A549 (cell line): ENCODE results near the gene RNASEH1. TPM values are rescaled to one million over a fixed set of nuclear protein-coding genes. Genes with fewer than 3 reads are reported as not detected.
A peak's percentile ranks its signal among the peaks of the same experiment; 100 is the strongest.

Experiments
- ATAC-seq, 2 experiments: fragments of 200-7000 bp in 1 of 2; fragments of >200 bp in 1 of 2; cut with Nextera tagmentation in 1 of 2; cut with Tn5 transposase in 1 of 2; 3 replicates each; pipeline versions ENCODE4 v1.8.0 to v1.9.1; 2018 to 2020; ENCODE audit warnings: mild to moderate bottlenecking in 1 of 2, moderate library complexity in 1 of 2
- CTCF ChIA-PET: fragments of 300-600 bp; sonication (Branson Sonifier 250); formaldehyde crosslinking; extraction: SDS; loops from one replicate; lab custom pipeline; 2021; ENCODE audit warnings: antibody characterized with exemption, inconsistent platforms; lab: Yijun Ruan, JAX
- POLR2A ChIA-PET: fragments of 350-600 bp; formaldehyde crosslinking; extraction: SDS; loops from one replicate; lab custom pipeline; 2021; ENCODE audit warnings: antibody characterized with exemption, inconsistent platforms; lab: Yijun Ruan, JAX
- DNase-seq, 2 experiments: peaks; one replicate each; pipeline versions ENCODE4 v3.0.0 to v3.0.0-alpha.2; 2011 to 2016; ENCODE audit warnings: low read depth in 1 of 2, low spot score in 1 of 2
- FAIRE-seq: peaks from 2 replicates; lab custom pipeline; 2011; peaks lifted over from hg19 to GRCh38; lab: Jason Lieb, UNC
- H3K27ac ChIP-seq, 2 experiments: fragments of >200 bp; sonication (Bioruptor Twin); formaldehyde crosslinking; 3 replicates each; pipeline ENCODE4 v1.5.1; 2016 to 2017
- H3K4me1 ChIP-seq: fragments of >200 bp; sonication (Bioruptor Twin); formaldehyde crosslinking; 3 replicates; pipeline ENCODE4 v1.6.1; 2016
- H3K4me2 ChIP-seq: fragments of >200 bp; sonication (Bioruptor Twin); formaldehyde crosslinking; 3 replicates; pipeline ENCODE4 v1.6.1; 2016
- H3K4me3 ChIP-seq: fragments of >200 bp; sonication (Bioruptor Twin); formaldehyde crosslinking; 3 replicates; pipeline ENCODE4 v1.5.1; 2016
- H3K9me3 ChIP-seq: fragments of >200 bp; sonication (Bioruptor Twin); formaldehyde crosslinking; 3 replicates; pipeline ENCODE4 v1.6.1; 2016
- ATOH8 ChIP-seq: fragments of 250-450 bp; sonication (Bioruptor Pico); IDR thresholded peaks from 2 replicates; pipeline ENCODE4 v1.5.0; 2020; ENCODE audit warnings: low read depth, mild to moderate bottlenecking, moderate library complexity
- BHLHE40 ChIP-seq: IDR thresholded peaks from 2 replicates; pipeline ENCODE4 v1.6.1; 2012; ENCODE audit warnings: low read depth, low read length, inconsistent platforms
- CBX2 ChIP-seq: fragments of 200-600 bp; sonication (generic); IDR thresholded peaks from 2 replicates; pipeline ENCODE4 v1.6.1; 2016; ENCODE audit warnings: low read depth, mild to moderate bottlenecking, borderline replicate concordance
- ELK1 ChIP-seq: fragments of 150-350 bp; IDR thresholded peaks from 2 replicates; pipeline ENCODE4 v1.6.1; 2014; ENCODE audit warnings: low read depth, mild to moderate bottlenecking, low read length
- ESRRA ChIP-seq: fragments of 150-350 bp; IDR thresholded peaks from 2 replicates; pipeline ENCODE4 v1.6.1; 2014; ENCODE audit warnings: mild to moderate bottlenecking, low read length, borderline replicate concordance
- FOSB ChIP-seq: fragments of 250-450 bp; sonication (Bioruptor Pico); IDR thresholded peaks from 2 replicates; pipeline ENCODE4 v1.5.0; 2020; ENCODE audit warnings: mild to moderate bottlenecking, moderate library complexity
- GATA3 ChIP-seq: IDR thresholded peaks from 2 replicates; pipeline ENCODE4 v1.6.1; 2012; ENCODE audit warnings: borderline replicate concordance
- HDAC2 ChIP-seq: fragments of 200-600 bp; sonication (generic); IDR thresholded peaks from 2 replicates; pipeline ENCODE4 v1.6.1; 2016
- HES2 ChIP-seq: fragments of >200 bp; sonication (Bioruptor Twin); formaldehyde crosslinking; IDR thresholded peaks from 2 replicates; pipeline ENCODE4 v1.6.1; 2016
- HEYL ChIP-seq: fragments of 250-450 bp; sonication (Bioruptor Pico); IDR thresholded peaks from 2 replicates; pipeline ENCODE4 v1.8.0; 2021; ENCODE audit warnings: mild to moderate bottlenecking, moderate library complexity
- HMGXB4 ChIP-seq: fragments of 250-450 bp; sonication (Bioruptor Pico); IDR thresholded peaks from 2 replicates; pipeline ENCODE4 v1.5.0; 2021; ENCODE audit warnings: mild to moderate bottlenecking, moderate library complexity, borderline replicate concordance
- HOXA7 ChIP-seq: fragments of 250-450 bp; sonication (Bioruptor Pico); IDR thresholded peaks from 2 replicates; pipeline ENCODE4 v1.5.0; 2020; ENCODE audit warnings: mild to moderate bottlenecking, moderate library complexity
- HOXB13 ChIP-seq: fragments of 250-450 bp; sonication (Bioruptor Pico); IDR thresholded peaks from 2 replicates; pipeline ENCODE4 v1.5.0; 2020; ENCODE audit warnings: low read depth, mild to moderate bottlenecking, moderate library complexity
- HOXB5 ChIP-seq: fragments of 250-450 bp; sonication (Bioruptor Pico); IDR thresholded peaks from 2 replicates; pipeline ENCODE4 v1.5.0; 2020; ENCODE audit warnings: mild to moderate bottlenecking, moderate library complexity
- JUN ChIP-seq, 2 experiments: fragments of >200 bp; sonication (Bioruptor Twin); formaldehyde crosslinking; IDR thresholded peaks; 2 replicates in 1 of 2; 3 replicates in 1 of 2; pipeline ENCODE4 v1.6.1; 2016 to 2017
- KDM1A ChIP-seq: fragments of 200-600 bp; sonication (generic); IDR thresholded peaks from 2 replicates; pipeline ENCODE4 v1.6.1; 2016; ENCODE audit warnings: low read depth, mild to moderate bottlenecking
- KDM5A ChIP-seq: fragments of 200-600 bp; sonication (generic); IDR thresholded peaks from 2 replicates; pipeline ENCODE4 v1.6.1; 2016; ENCODE audit warnings: antibody characterized with exemption, mild to moderate bottlenecking
- MYC ChIP-seq: IDR thresholded peaks from 2 replicates; pipeline ENCODE4 v1.6.1; 2012; ENCODE audit warnings: mild to moderate bottlenecking, inconsistent platforms, low read length, improper control_type of control experiment, borderline replicate concordance
- NPAS2 ChIP-seq: fragments of 250-450 bp; sonication (Bioruptor Pico); IDR thresholded peaks from 2 replicates; pipeline ENCODE4 v1.8.0; 2022; ENCODE audit warnings: mild to moderate bottlenecking, moderate library complexity, borderline replicate concordance
- PHF8 ChIP-seq: fragments of 200-600 bp; sonication (generic); IDR thresholded peaks from 2 replicates; pipeline ENCODE4 v1.6.1; 2016; ENCODE audit warnings: low read depth, mild to moderate bottlenecking, antibody characterized with exemption, moderate library complexity, borderline replicate concordance
- POLR2A ChIP-seq: IDR thresholded peaks from 2 replicates; pipeline ENCODE4 v1.6.1; 2012; ENCODE audit warnings: mild to moderate bottlenecking, low read length
- RCOR1 ChIP-seq: fragments of 150-350 bp; IDR thresholded peaks from 2 replicates; pipeline ENCODE4 v1.6.1; 2014; ENCODE audit warnings: antibody characterized with exemption, low read length, low read depth
- REST ChIP-seq: fragments of 200-600 bp; sonication (generic); IDR thresholded peaks from 2 replicates; pipeline ENCODE4 v1.6.1; 2016; ENCODE audit warnings: antibody characterized with exemption, mild to moderate bottlenecking, moderate library complexity
- RNF2 ChIP-seq: fragments of 200-600 bp; sonication (generic); IDR thresholded peaks from 2 replicates; pipeline ENCODE4 v1.6.1; 2016; ENCODE audit warnings: low read depth, mild to moderate bottlenecking, antibody characterized with exemption, moderate library complexity, borderline replicate concordance
- SREBF2 ChIP-seq: fragments of 450-650 bp; IDR thresholded peaks from 2 replicates; pipeline ENCODE4 v1.6.1; 2014; ENCODE audit warnings: mild to moderate bottlenecking, moderate library complexity
- TP53 ChIP-seq: fragments of 250-450 bp; sonication (Bioruptor Pico); IDR thresholded peaks from 2 replicates; pipeline ENCODE4 v1.5.0; 2021; ENCODE audit warnings: mild to moderate bottlenecking, moderate library complexity
- ZC3H11A ChIP-seq: fragments of 450-650 bp; IDR thresholded peaks from 2 replicates; pipeline ENCODE4 v1.6.1; 2014; ENCODE audit warnings: antibody characterized with exemption, mild to moderate bottlenecking
- ZSCAN20 ChIP-seq: fragments of 250-450 bp; sonication (Bioruptor Pico); IDR thresholded peaks from 2 replicates; pipeline ENCODE4 v1.8.0; 2022; ENCODE audit warnings: mild to moderate bottlenecking, moderate library complexity
- WGBS: methylation state at CpG from one replicate; pipeline ENCODE4 v1.1.6; 2017; ENCODE audit errors: missing lambda C conversion rate; 5-methylcytosine and 5-hydroxymethylcytosine counted together
- polyA plus RNA-seq, 4 experiments: library from polyadenylated mRNA; depleted of rRNA in 3 of 4; stranded (reverse); fragments of >200 nt; fragmentation: RNase III in 1 of 4; extraction: RNeasy Plus Mini Kit Qiagen cat#74134 plus additional on column Dnase treatment in 1 of 4; gene quantifications; 2 replicates in 3 of 4; 3 replicates in 1 of 4; pipeline ENCODE4 v1.2.3, GENCODE V29; 2011 to 2017

Gene RNASEH1
- polyA plus RNA-seq, 2 of the 4 experiments (the other 2 are of a cell fraction) = 54.3 to 55.3 TPM

GRCh38 chr2:3519255-3520205 is 38.6 kb downstream of the RNASEH1 start, which contains the start of gene ADI1 (continued):
- peak; percentile 37; the same call in 1 of the 2 replicates for TF ChIP-seq NPAS2 (CRISPR knock-in tag)
- 0 out of 2 replicates have a peak, but pooled peaks have one; percentile 13 for TF ChIP-seq REST
- TF ChIP-seq ATOH8 (CRISPR knock-in tag) = peak; percentile 46; the same call in 1 of the 2 replicates
- no peak for TF ChIP-seq KDM5A
- no peak for TF ChIP-seq ESRRA
- peak; percentile 97 for TF ChIP-seq PHF8
- TF ChIP-seq TP53 (CRISPR knock-in tag) = no peak
- peak; percentile 40; the same call in 1 of the 2 replicates for TF ChIP-seq RNF2
- TF ChIP-seq HOXA7 (CRISPR knock-in tag) = 0 out of 2 replicates have a peak, but pooled peaks have one; percentile 32
- TF ChIP-seq HDAC2 = peak; percentile 62; the same call in 1 of the 2 replicates
- 0 out of 2 replicates have a peak, but pooled peaks have one; percentile 33 for TF ChIP-seq GATA3
- no peak; the same call in 1 of the 2 replicates for TF ChIP-seq MYC
- TF ChIP-seq HEYL (CRISPR knock-in tag) = no peak
- TF ChIP-seq ZC3H11A = no peak
- no peak for TF ChIP-seq RCOR1
- TF ChIP-seq KDM1A = no peak
- peak; percentile 70; the same call in 1 of the 2 replicates for TF ChIP-seq HOXB13 (CRISPR knock-in tag)
- TF ChIP-seq HES2 = no peak
- TF ChIP-seq, all 56 proteins: peak for 20

- POLR2A ChIA-PET = interaction anchor here (0.7 to 1.3 kb wide), 9 partner anchors 10 to 1117 kb away, joined by 3 to 11 read pairs (median 4); partner anchors contain the start of genes EIPR1 and RNASEH1
- no peak for FAIRE-seq
- 1% methylated on average over 27 of the region's 67 CpGs for WGBS
- ATAC-seq = peak; percentile 81 to 92
- peak overlapping the region; percentile 96 for H3K4me2 ChIP-seq
- peaks cover 24% of the 10 kb centered on the region for H3K4me1 ChIP-seq
- peak overlapping the region; percentile 71 for H3K4me3 ChIP-seq
- CTCF ChIA-PET = interaction anchor here (1.3 kb wide), 1 partner anchor 17 kb away, joined by 3 read pairs; no protein-coding TSS in a partner anchor
- peak overlapping the region; percentile 95 to 97 for H3K27ac ChIP-seq
- DNase-seq = peak; percentile 99 to 100
- no peaks in the 10 kb centered on the region for H3K9me3 ChIP-seq
- TF ChIP-seq JUN (IDR thresholded peaks at IDR 0.05) (peak in 1 of 2 experiments; percentile 58; a peak in 2 of 5 replicates), PHF8 (peak; percentile 75; the same call in 1 of the 2 replicates), HOXA7 (CRISPR knock-in tag) (no peak), POLR2A (peak; percentile 95), BHLHE40 (no peak), HOXB5 (CRISPR knock-in tag) (no peak), ZSCAN20 (CRISPR knock-in tag) (no peak), SREBF2 (no peak), ELK1 (no peak), CBX2 (no peak), FOSB (CRISPR knock-in tag) (no peak), HMGXB4 (no peak)
Observed at GRCh38 chr2:3518496-3519254, 39.5 kb downstream of the RNASEH1 start.
